ENCODE data around the gene AGRP. TPM values are rescaled to one million over a fixed set of nuclear protein-coding genes. Genes with fewer than 3 reads are reported as not detected.

The AGRP gene
- total RNA-seq, 1 experiment from 2014 or later, result not detected

DNA sequence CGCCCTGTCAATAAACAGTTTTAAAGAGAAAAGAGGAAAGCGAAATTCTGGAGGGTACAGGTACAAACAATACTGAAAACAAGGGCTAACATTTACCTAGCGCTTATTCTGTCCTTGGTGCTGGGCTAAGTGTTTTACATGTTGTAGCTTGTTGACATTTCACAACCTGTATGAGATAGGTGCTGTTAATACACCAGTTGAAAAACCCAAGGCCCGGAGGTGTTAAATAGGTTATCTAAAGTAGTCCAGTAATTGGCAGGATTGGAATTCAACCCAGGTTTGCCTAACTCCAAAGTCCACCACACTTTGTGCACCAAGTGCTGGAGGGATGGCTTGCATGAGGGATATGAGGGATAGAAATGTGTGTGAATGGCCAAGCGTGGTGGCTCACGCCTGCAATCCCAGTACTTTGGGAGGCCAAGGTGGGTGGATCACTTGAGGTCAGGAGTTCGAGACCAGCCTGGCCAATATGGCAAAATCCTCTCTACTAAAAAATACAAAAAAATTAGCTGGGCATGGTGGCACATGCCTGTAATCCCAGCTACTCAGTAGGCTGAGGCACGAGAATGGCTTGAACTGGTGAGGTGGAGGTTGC, 5.3 kb downstream of the AGRP start:
- intact Hi-C loops (cut with micrococcal nuclease; ENCODE audit: unreplicated experiment), result no loop called here
- Mint-ChIP-seq H3K27me3 (ENCODE audit: unreplicated experiment) (no peaks in the 10 kb centered on the region), H3K27ac (ENCODE audit: unreplicated experiment) (no peak overlapping the region), H3K4me1 (ENCODE audit: low read depth, unreplicated experiment) (peaks cover 10% of the 10 kb centered on the region), H3K4me3 (ENCODE audit: low read depth, unreplicated experiment) (no peak overlapping the region), H3K36me3 (ENCODE audit: insufficient read depth, unreplicated experiment) (peaks cover 29% of the 10 kb centered on the region), H3K9me3 (ENCODE audit: low read depth, unreplicated experiment) (no peaks in the 10 kb centered on the region)
- no TSS peak for BruUV-seq (replicated peaks)
- CTCF ChIA-PET, result interaction anchor here (0.7 kb wide), 1 partner anchor 37 kb away, joined by 3 read pairs; no protein-coding TSS in a partner anchor
- no peak for TF ChIP-seq CTCF (IDR thresholded peaks at IDR 0.05; ENCODE audit: unreplicated experiment)
- no peak for DNase-seq

GRCh38 chr16:67474551-67475455, 8.5 kb downstream of the AGRP start:
- BruUV-seq (replicated peaks), result no TSS peak
- H3K4me3 Mint-ChIP-seq (ENCODE audit: low read depth, unreplicated experiment), result no peak overlapping the region

GRCh38 chr16:67471758-67472384, 11.5 kb downstream of the AGRP start:
- no TSS peak for BruUV-seq (replicated peaks)
- Mint-ChIP-seq H3K27ac (ENCODE audit: unreplicated experiment) (no peak overlapping the region), H3K36me3 (ENCODE audit: insufficient read depth, unreplicated experiment) (no peaks in the 10 kb centered on the region), H3K27me3 (ENCODE audit: unreplicated experiment) (no peaks in the 10 kb centered on the region), H3K9me3 (ENCODE audit: low read depth, unreplicated experiment) (no peaks in the 10 kb centered on the region), H3K4me3 (ENCODE audit: low read depth, unreplicated experiment) (no peak overlapping the region), H3K4me1 (ENCODE audit: low read depth, unreplicated experiment) (no peaks in the 10 kb centered on the region)
- TF ChIP-seq CTCF (IDR thresholded peaks at IDR 0.05; ENCODE audit: unreplicated experiment), result no peak
- CTCF ChIA-PET, result no interaction called here
- intact Hi-C loops (cut with micrococcal nuclease; ENCODE audit: unreplicated experiment), result no loop called here
- no peak for DNase-seq

More at GRCh38 chr16:67474551-67475455, 8.5 kb downstream of the AGRP start:
- Mint-ChIP-seq H3K36me3 (ENCODE audit: insufficient read depth, unreplicated experiment) (peaks cover 4% of the 10 kb centered on the region), H3K9me3 (ENCODE audit: low read depth, unreplicated experiment) (no peaks in the 10 kb centered on the region), H3K4me1 (ENCODE audit: low read depth, unreplicated experiment) (no peaks in the 10 kb centered on the region), H3K27me3 (ENCODE audit: unreplicated experiment) (no peaks in the 10 kb centered on the region), H3K27ac (ENCODE audit: unreplicated experiment) (no peak overlapping the region)
- CTCF ChIA-PET, result interaction anchor here (0.5 kb wide), 1 partner anchor 83 kb away, joined by 5 read pairs; no protein-coding TSS in a partner anchor
- no peak for TF ChIP-seq CTCF (IDR thresholded peaks at IDR 0.05; ENCODE audit: unreplicated experiment)
- intact Hi-C loops (cut with micrococcal nuclease; ENCODE audit: unreplicated experiment), result no loop called here
- DNase-seq, result no peak

DNA sequence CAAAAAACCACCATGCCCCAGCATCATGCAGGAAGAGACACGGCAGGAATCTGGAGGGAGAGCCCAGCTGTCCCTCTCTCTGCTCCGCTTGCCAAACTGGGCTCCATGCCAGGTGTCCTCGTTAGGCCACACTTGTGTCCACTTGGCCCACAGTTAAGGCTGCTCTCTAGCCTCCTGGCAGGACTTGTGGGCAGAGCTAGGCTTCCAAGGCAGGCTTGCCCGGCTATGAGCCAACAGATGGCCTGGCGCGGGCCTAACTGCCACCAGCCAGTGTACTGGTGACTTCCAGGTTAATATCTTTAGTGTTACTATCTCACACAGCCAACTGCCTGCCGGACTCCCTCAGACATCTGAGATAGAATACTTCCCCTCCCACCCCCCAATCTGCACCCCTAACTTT, 13.0 kb downstream of the AGRP start:
- Mint-ChIP-seq H3K27me3 (ENCODE audit: unreplicated experiment) (no peaks in the 10 kb centered on the region), H3K4me3 (ENCODE audit: low read depth, unreplicated experiment) (no peak overlapping the region), H3K9me3 (ENCODE audit: low read depth, unreplicated experiment) (no peaks in the 10 kb centered on the region), H3K27ac (ENCODE audit: unreplicated experiment) (no peak overlapping the region), H3K36me3 (ENCODE audit: insufficient read depth, unreplicated experiment) (peaks cover 3% of the 10 kb centered on the region), H3K4me1 (ENCODE audit: low read depth, unreplicated experiment) (peaks cover 6% of the 10 kb centered on the region)
- TF ChIP-seq CTCF (IDR thresholded peaks at IDR 0.05; ENCODE audit: unreplicated experiment), result no peak
- BruUV-seq (replicated peaks), result no TSS peak
- intact Hi-C loops (cut with micrococcal nuclease; ENCODE audit: unreplicated experiment), result no loop called here
- no peak for DNase-seq
- CTCF ChIA-PET, result interaction anchor here (0.5 to 0.7 kb wide), 3 partner anchors 9 to 569 kb away, joined by 3 to 8 read pairs (median 4); no protein-coding TSS in a partner anchor

Measured in Calu3 (cell line).